ENCODE data around the gene RRAD. TPM values are rescaled to one million over a fixed set of nuclear protein-coding genes. Genes with fewer than 3 reads are reported as not detected.
A peak's percentile ranks its signal among the peaks of the same experiment; 100 is the strongest.

RRAD gene
- total RNA-seq, 1 donor from 2014 or later, result 2.4 TPM

DNA sequence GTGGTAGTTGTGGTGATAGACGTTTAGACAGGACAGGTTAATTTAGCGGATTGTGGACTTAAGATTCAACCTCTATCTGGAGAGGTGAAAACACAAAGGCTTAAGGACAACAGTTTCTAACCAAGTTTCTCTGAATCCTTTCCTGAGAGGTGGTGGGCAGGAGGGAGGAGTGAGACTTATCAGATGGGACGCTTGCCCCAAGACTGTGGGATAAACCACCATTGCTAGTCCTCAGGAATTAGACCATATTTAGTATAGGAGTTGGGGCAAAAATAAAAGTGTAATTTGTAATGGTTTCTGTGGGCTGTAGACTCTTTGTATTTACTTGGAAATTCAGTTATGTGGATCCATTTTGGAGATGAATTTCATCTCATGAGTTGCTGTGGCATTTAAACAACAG is 38.4 kb downstream of the RRAD start:
- DNase-seq (ENCODE audit: low spot score in 2 of 2), result no peak
- no peak for FAIRE-seq

DNA sequence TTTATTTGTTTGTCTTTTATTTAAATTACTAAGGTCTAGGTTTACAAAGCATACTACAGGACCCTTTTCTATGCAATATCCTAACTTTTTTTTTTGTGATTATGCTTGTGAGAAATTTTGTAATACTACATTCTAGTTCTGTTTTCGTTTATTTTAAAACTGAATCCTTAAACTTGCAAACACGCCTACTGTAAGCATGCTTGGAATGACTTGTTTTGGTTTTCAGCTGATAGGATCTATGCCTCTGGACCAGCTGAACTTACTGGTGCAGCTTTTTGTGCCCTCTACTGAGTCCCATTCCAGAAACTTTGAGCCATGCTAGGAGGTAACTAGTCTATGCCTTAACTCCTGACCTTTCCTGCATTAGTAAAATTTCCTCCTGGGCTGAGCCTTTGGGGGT is 39.0 kb downstream of the RRAD start:
- FAIRE-seq (no peak), DNase-seq (ENCODE audit: low spot score in 2 of 2) (no peak)

DNA sequence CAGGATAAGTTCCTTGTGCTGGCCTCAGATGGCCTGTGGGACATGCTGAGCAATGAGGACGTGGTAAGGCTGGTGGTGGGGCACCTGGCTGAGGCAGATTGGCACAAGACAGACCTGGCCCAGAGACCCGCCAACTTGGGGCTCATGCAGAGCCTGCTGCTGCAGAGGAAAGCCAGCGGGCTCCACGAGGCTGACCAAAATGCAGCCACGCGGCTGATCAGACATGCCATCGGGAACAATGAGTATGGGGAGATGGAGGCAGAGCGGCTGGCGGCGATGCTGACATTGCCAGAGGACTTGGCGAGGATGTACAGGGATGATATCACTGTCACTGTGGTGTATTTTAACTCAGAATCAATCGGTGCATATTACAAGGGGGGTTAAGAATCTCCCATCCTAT is 39.8 kb downstream of the RRAD start:
- FAIRE-seq (no peak), DNase-seq (ENCODE audit: low spot score in 2 of 2) (no peak)

DNA sequence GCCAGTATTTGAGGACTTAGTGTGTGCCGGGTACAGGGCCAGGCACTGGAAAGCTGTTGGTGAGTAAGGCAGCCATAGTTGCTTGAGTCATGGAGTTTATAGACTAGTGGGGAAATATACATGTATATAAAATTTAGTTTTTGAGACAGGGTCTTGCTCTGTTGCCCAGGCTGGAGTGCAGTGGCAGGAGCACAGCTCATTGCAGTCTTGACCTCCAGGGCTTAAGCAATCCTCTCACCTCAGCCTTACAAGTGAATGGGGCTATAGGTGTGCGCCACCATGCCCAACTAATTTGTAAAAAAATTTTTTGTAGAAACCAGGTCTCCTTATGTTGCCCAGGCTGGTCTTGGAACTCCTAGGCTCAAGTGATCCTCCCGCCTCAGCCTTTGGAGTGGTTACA is 42.6 kb downstream of the RRAD start:
- DNase-seq (ENCODE audit: low spot score in 2 of 2), result no peak
- no peak for FAIRE-seq

DNA sequence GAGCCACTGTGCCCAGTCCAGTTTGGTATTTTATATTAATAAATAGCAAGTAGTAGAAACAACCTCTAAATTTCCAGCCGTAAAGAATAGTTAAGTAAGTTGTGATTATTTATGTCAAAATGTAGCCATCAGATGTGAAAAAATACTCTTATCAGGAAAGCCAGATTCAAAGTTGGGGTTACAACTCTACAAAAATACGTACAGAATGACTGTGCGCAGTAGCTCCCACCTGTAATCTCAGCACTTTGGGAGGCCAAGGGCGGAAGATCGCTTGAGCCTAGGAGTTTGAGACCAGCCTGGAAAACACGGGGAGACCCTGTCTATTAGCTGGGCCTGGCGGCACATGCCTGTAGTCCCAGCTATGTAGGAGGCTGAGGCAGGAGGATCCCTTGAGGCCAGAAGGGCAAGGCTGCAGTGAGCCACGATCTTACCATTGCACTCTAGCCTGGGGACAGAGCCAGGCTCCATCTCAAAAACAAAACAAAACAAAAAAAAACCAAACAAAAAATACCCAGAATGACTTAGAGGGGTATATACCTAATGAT is 43.3 kb downstream of the RRAD start:
- no peak for DNase-seq (ENCODE audit: low spot score in 2 of 2)
- FAIRE-seq, result no peak

DNA sequence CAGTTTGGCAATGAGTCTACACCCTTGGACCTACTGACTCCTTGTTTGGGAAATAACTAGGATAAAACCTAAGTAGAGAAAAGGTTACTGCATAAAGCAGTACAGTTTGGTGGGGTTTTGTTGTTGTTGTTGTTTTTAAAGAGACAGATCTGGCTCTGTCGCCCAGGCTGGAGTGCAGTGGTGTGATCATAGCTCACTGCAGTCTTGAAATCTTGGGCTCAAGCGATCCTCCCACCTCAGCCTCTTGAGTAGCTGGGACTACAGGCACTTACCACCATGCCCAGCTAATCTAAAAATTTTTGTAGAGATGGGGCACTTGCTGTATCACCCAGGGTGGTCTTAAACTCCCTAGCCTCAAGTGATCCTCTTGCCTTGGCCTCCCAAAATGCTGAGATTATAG is 43.8 kb downstream of the RRAD start:
- DNase-seq (ENCODE audit: low spot score in 2 of 2) (no peak), FAIRE-seq (no peak)

DNA sequence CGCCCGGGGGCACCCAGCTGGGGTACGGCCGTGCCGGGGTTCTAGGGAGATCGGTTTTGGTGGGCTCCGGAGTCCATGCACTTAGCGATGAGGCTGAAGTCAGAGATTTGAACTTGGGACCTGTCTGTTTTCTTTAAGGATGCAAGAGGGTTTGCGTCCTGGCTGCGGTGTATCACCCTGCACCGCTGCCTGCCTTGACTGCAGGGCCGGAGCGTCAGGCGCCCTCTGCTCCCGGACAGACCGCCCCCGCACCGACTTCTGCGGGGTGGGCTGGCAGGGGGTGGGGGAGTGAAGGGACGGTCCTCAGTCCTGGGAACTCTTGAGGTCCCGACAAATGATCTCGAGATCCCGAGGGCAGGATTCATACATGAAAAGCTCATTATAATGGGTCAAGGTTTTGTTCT is 44.3 kb downstream of the RRAD start:
- DNase-seq (ENCODE audit: low spot score in 2 of 2) (no peak), FAIRE-seq (no peak)

DNA sequence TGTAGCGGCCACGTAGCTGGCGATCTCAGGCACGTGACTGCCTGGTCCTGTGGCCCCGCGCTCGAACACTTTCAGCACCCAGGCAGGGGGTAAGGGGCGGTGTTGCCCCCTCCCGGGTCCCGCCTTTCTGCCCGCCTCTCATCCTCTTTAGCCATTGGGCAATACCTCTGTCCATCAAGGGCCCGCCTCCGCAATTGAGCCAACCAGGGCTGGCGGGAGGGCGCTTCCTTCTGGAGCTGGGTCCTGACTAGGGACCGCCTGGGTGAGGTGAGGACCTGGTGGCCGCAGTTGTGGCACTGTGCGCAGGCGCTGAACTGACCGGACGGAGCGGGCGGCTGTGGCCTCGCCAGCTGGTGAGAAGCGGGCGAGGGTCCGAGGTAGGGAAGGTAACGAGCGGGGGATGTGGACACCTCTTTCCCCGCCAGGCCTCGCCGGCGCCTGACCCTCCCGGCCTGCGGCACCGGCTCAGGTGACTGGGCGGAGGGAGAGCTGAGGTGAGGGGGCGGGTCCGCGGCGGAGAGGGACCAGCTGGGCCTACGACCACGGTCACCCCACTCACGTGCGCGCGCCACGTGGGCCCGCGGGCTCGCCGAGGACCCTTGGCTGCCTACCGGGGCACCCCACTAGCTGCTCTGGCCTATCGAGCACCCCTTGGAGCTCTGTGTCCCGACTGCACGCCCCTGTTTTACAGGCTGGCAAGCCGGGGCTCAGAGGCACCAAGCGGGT is 44.9 kb downstream of the RRAD start, which contains the start of gene PDP2:
Gene PDP2, plus strand, starts transcription at position 228 of the 726 bp plus-strand sequence. CDS start 3,770 bp downstream, outside the sequence.
- FAIRE-seq (no peak), DNase-seq (ENCODE audit: low spot score in 2 of 2) (peak; percentile 87 to 88)

DNA sequence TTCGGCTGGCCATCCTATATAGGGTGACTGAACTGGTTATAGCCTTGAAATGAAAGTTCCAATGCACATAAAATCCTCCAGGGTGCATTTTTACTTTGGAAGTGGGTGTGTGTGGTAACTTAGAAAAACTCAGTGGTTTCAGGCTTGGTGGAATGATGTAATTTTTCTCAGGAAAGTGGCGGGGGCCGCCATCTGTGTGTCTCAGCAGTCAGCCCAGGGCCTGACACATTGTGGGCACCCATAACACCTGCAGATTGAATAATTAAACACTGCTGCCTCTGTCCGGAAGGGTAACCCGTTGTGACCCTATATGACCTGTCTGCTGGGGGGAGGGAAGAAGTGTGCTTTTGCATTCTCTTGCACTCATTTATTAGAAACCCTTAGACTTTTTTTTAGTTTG is 47.3 kb downstream of the RRAD start:
- no peak for FAIRE-seq
- no peak for DNase-seq (ENCODE audit: low spot score in 2 of 2)

DNA sequence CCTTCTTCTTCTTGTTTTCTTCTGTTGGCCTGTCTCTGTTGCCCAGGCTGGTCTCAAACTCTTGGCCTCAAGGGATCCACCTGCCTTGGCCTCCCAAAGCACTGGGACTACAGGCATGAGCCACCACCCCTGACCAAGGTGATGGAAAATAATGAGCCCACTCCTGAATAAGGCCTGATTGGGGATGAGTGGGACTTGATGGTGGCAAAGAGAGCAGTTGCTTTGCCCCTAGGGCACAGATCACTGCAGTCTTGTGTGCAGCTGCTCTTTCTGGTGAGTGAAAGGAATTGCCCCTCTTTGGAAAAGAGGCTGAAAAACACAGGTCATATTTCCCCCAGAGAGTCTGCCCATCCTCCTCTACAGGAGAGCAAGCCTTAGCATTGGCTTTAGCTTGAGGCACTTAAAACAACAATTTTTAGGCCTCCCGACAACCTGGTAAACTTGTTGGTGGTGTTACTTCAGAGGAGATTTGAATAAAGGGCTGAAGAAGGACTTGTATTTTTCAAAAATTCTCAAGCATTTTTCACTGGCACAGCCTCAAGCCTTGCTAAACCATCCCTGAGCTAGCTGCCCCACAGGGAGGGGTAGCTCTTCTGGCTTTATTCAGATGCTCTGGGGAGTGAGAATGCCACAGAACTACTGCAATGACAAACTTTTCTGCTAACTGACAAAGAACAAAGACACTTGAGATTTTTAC is 51.1 kb downstream of the RRAD start:
- DNase-seq (ENCODE audit: low spot score in 2 of 2) (no peak), FAIRE-seq (no peak)

DNA sequence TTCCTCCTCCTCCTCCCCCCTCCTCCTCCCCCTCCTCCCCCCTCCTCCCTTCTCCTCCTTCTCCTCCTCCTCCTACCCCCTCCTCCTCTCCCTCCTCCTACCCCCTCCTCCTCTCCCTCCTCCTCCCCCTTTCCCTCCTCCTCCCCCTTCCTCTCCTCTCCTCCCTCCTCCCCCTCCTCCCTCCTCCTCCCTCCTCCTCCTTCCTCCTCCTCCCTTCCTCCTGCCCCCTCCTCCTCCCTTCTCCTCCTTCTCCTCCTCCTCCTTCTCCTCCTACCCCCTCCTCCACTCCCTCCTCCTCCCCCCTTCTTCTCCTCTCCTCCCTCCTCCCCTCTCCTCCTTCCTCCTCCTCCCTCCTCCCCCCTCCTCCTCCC is 51.7 kb downstream of the RRAD start:
- no peak for DNase-seq (ENCODE audit: low spot score in 2 of 2)
- no peak for FAIRE-seq

DNA sequence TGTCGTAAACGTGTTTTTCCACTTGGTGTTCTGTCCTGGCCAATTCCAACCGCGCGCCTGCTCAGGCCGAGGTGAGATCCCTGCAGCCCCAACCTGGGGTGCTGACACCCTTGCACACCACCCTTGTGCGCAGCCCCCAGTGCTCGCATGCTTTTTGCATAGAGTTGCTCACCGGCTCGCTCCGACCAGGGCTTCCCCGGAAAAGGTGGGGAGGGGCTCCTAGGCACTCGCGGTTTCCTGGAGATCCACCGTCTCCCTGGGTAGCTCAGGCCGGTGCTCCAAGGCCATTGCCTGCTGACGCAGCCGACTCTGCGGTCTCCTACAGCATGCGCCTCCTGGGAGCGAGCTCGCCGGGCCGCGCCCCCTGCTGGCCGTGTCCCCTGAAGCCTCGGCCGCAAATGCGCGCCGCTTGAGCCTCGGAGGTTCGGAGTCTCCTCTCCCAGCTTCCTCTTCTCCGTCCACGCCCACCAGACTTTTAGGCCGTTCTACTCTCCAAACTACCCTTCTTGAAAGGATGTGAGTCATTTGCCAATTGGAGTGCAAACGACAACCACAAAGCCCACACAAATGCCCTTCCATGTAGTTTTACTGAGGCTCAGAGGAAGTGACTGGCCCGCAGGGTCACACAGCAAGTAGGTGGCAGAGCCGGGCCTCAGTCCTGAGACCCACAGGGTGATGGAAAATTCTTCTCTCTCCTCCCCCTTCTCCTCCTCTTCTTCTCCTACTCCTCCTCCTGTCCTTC is 52.2 kb downstream of the RRAD start:
- DNase-seq (ENCODE audit: low spot score in 2 of 2), result peak; percentile 58 to 82
- FAIRE-seq, result no peak

DNA sequence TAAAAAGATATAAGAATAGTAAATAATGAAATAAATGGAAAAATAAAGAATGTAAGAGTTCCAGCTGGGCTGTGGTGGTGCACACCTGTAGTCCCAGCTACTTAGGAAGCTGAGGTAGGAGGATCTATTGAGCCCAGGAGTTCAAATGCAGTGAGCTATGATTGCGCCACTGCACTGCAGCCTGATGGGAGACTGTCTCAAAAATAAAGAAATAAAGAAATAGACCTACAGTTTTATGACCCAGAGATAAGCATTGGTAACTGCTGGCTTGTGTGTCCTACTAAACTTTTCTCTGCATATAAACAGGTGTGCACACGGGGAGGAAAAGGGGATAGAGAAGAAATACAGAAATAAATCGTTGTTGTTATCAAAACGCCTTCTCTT is 52.8 kb downstream of the RRAD start:
- no peak for DNase-seq (ENCODE audit: low spot score in 2 of 2)
- no peak for FAIRE-seq

DNA sequence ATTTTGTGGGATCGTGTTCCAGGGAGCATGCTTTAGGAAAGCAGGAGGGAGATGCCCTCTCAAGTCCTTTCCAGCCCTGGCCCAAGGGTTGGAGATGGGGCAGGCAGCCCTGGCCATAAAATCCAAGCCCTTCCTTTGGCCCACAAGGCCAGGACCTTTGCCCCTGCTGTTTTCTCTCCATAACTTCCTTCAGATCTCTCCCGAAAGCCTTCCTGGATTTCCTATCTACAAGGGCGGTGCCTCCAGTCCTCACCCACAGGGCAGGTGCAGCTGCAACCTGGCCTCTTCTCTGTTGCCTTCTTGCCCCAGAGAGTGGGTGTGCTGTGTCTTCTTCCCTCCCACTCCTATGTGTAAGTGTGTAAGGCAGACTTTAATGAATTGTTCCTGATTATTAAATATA is 53.5 kb downstream of the RRAD start:
- DNase-seq (ENCODE audit: low spot score in 2 of 2), result no peak
- FAIRE-seq, result no peak

Other genes with a start within 250 kb of the RRAD start
- 51.0 TPM for gene CMTM4, start 228.8 kb downstream of the RRAD start, total RNA-seq
- 183 TPM for gene DYNC1LI2, start 173.9 kb downstream of the RRAD start, total RNA-seq
- 0.41 TPM for gene TERB1, start 124.0 kb downstream of the RRAD start, total RNA-seq
- gene NAE1, start 94.6 kb downstream of the RRAD start, total RNA-seq, result 110 TPM
- gene CA7, start 81.1 kb downstream of the RRAD start, total RNA-seq, result not detected
- gene PDP2, start 45.0 kb downstream of the RRAD start, total RNA-seq, result 8.6 TPM
- gene CDH16, start 6.7 kb downstream of the RRAD start, total RNA-seq, result not detected
- 105 TPM for gene CIAO2B, start 8.9 kb upstream of the RRAD start, total RNA-seq
- gene CES2, start 10.0 kb upstream of the RRAD start, total RNA-seq, result 22.8 TPM
- under 0.01 TPM for gene CES3, start 35.7 kb upstream of the RRAD start, total RNA-seq
- gene CES4A, start 63.1 kb upstream of the RRAD start, total RNA-seq, result 9.0 TPM
- 55.0 TPM for gene CBFB, start 103.6 kb upstream of the RRAD start, total RNA-seq
- 17.1 TPM for gene PHAF1, start 184.4 kb upstream of the RRAD start, total RNA-seq
- gene B3GNT9, start 225.5 kb upstream of the RRAD start, total RNA-seq, result 1.2 TPM
- 0.82 TPM for gene TRADD, start 234.4 kb upstream of the RRAD start, total RNA-seq
- 0.82 TPM for gene FBXL8, start 234.4 kb upstream of the RRAD start, total RNA-seq
- 3.7 TPM for gene HSF4, start 239.2 kb upstream of the RRAD start, total RNA-seq
- gene NOL3, start 245.0 kb upstream of the RRAD start, total RNA-seq, result 3.7 TPM